HepG2 (cell line): ENCODE data around the gene ATP6V0A1. TPM values are rescaled to one million over a fixed set of nuclear protein-coding genes. Genes with fewer than 3 reads are reported as not detected.

Source experiments
- ATAC-seq: fragments of 200-7000 bp; cut with Tn5 transposase; 3 replicates; pipeline ENCODE4 v1.9.1; 2020; ENCODE audit warnings: mild to moderate bottlenecking, moderate library complexity
- BruUV-seq: library from RNA; stranded (reverse); fragments of 400-500 nt; replicated peaks from 2 replicates; lab custom pipeline; 2021; lab: Mats Ljungman, UMichigan
- CTCF ChIA-PET: fragments of 300-600 bp; formaldehyde crosslinking; extraction: SDS; loops from one replicate; lab custom pipeline; 2021; ENCODE audit warnings: low total read pairs, inconsistent platforms, low intra/inter-chr PET ratio; lab: Yijun Ruan, JAX
- POLR2A ChIA-PET: fragments of 350-600 bp; sonication (Branson Sonifier 250); formaldehyde crosslinking; loops from one replicate; lab custom pipeline; 2020; ENCODE audit warnings: antibody characterized with exemption, inconsistent platforms; lab: Yijun Ruan, JAX
- DNase-seq: peaks from one replicate; pipeline ENCODE4 v3.0.0-alpha.2; 2015; ENCODE audit warnings: low spot score
- FAIRE-seq: peaks from 3 replicates; lab custom pipeline; 2011; peaks lifted over from hg19 to GRCh38; lab: Jason Lieb, UNC
- H2AFZ ChIP-seq: one replicate; pipeline ENCODE4 v1.6.1; 2011; ENCODE audit warnings: low read length, inconsistent platforms
- H3K27ac ChIP-seq: fragments of 300-600 bp; 3 replicates; pipeline ENCODE4 v1.8.0; 2011; ENCODE audit warnings: mixed run types, mild to moderate bottlenecking, mixed read lengths, low read length, inconsistent platforms; ENCODE audit not compliant: insufficient read depth; ENCODE audit errors: extremely low read length
- H3K27me3 ChIP-seq, 2 experiments: fragments of 200-600 bp in 1 of 2; 2 replicates in 1 of 2; 3 replicates in 1 of 2; pipeline versions ENCODE4 v1.6.0 to v1.8.0; 2011; ENCODE audit warnings: low read length in 2 of 2, mild to moderate bottlenecking in 2 of 2, moderate library complexity in 2 of 2, inconsistent platforms in 1 of 2; ENCODE audit not compliant: insufficient read depth in 2 of 2, control insufficient read depth in 1 of 2
- H3K36me3 ChIP-seq, 2 experiments: fragments of 200-600 bp in 1 of 2; replicated peaks in 1 of 2; 2 replicates in 1 of 2; 3 replicates in 1 of 2; pipeline versions ENCODE4 v1.5.1 to v1.8.0; 2011; ENCODE audit warnings: low read length in 2 of 2, inconsistent platforms in 1 of 2; ENCODE audit not compliant: insufficient read depth in 2 of 2, control insufficient read depth in 1 of 2
- H3K4me1 ChIP-seq: 2 replicates; pipeline ENCODE4 v1.5.1; 2012; ENCODE audit warnings: low read length, inconsistent platforms; ENCODE audit not compliant: insufficient read depth
- H3K4me2 ChIP-seq: 2 replicates; pipeline ENCODE4 v1.6.0; 2011; ENCODE audit warnings: low read depth, low read length, inconsistent platforms
- H3K4me3 ChIP-seq, 3 experiments: fragments of 200-600 bp in 1 of 3; sonication (generic), shearing (Covaris generic) in 1 of 3; replicated peaks in 1 of 3; 2 replicates each; pipeline ENCODE4 v1.5.1; 2011 to 2016; ENCODE audit warnings: low read length in 3 of 3, inconsistent platforms in 2 of 3, low read depth in 2 of 3, mild to moderate bottlenecking in 2 of 3, control low read depth in 1 of 3, mixed read lengths in 1 of 3; ENCODE audit not compliant: insufficient read depth in 1 of 3
- H3K79me2 ChIP-seq: one replicate; pipeline ENCODE4 v1.6.1; 2011; ENCODE audit warnings: low read length, inconsistent platforms; ENCODE audit not compliant: insufficient read depth
- H3K9ac ChIP-seq: 2 replicates; pipeline ENCODE4 v1.6.0; 2011; ENCODE audit warnings: mild to moderate bottlenecking, low read depth, low read length, inconsistent platforms; ENCODE audit not compliant: insufficient read depth
- H3K9me3 ChIP-seq: 2 replicates; pipeline ENCODE4 v1.5.1; 2012; ENCODE audit warnings: mild to moderate bottlenecking, low read length
- H4K20me1 ChIP-seq: 2 replicates; pipeline ENCODE4 v1.6.0; 2011; ENCODE audit warnings: inconsistent platforms, mild to moderate bottlenecking, low read length, moderate library complexity; ENCODE audit not compliant: insufficient read depth
- KAT8 ChIP-seq: IDR thresholded peaks from 2 replicates; pipeline ENCODE4 v1.6.1; 2016; ENCODE audit warnings: missing genetic modification reagents, missing compliant biosample characterization
- MAF1 ChIP-seq: sonication (generic); formaldehyde crosslinking; IDR thresholded peaks from 2 replicates; pipeline ENCODE4 v1.5.0; 2020; ENCODE audit warnings: missing genetic modification reagents, borderline replicate concordance
- SALL2 ChIP-seq: sonication (generic); formaldehyde crosslinking; IDR thresholded peaks from 2 replicates; pipeline ENCODE4 v1.8.1; 2023; ENCODE audit warnings: mild to moderate bottlenecking, missing genetic modification reagents, inconsistent platforms
- TSC22D2 ChIP-seq: sonication (generic); formaldehyde crosslinking; IDR thresholded peaks from 2 replicates; pipeline ENCODE4 v1.5.1; 2020; ENCODE audit warnings: missing genetic modification reagents, mild to moderate bottlenecking, borderline replicate concordance
- ZNF263 ChIP-seq: sonication (generic); formaldehyde crosslinking; IDR thresholded peaks from 2 replicates; pipeline ENCODE4 v1.4.0; 2020; ENCODE audit warnings: missing genetic modification reagents
- ZNF468 ChIP-seq: sonication (generic); formaldehyde crosslinking; IDR thresholded peaks from 2 replicates; pipeline ENCODE4 v1.8.0; 2022; ENCODE audit warnings: mild to moderate bottlenecking, moderate library complexity, missing genetic modification reagents
- ZNF616 ChIP-seq: sonication (generic); formaldehyde crosslinking; IDR thresholded peaks from 2 replicates; pipeline ENCODE4 v1.5.0; 2020; ENCODE audit warnings: low read depth, mild to moderate bottlenecking, missing genetic modification reagents
- ZNF619 ChIP-seq: sonication (generic); formaldehyde crosslinking; IDR thresholded peaks from 2 replicates; pipeline ENCODE4 v1.4.0; 2020; ENCODE audit warnings: mild to moderate bottlenecking, missing genetic modification reagents
- ZNF652 ChIP-seq: IDR thresholded peaks from 2 replicates; pipeline ENCODE4 v1.6.1; 2016; ENCODE audit warnings: low read depth, borderline replicate concordance
- ZNF773 ChIP-seq: sonication (generic); formaldehyde crosslinking; IDR thresholded peaks from 2 replicates; pipeline ENCODE4 v1.4.0; 2020; ENCODE audit warnings: missing genetic modification reagents, borderline replicate concordance
- WGBS: methylation state at CpG from one replicate; pipeline ENCODE4 v1.1.6; 2017; ENCODE audit warnings: low lambda C conversion rate; 5-methylcytosine and 5-hydroxymethylcytosine counted together
- in situ Hi-C: cut with HindIII; loops from 2 replicates; pipeline ENCODE4 v1.10.0; 2017; ENCODE audit warnings: low pct_unique_long_range_greater_than_20kb; ENCODE audit not compliant: extremely low pct_ligation_motif_present
- intact Hi-C: fragments of 100-400 bp; cut with micrococcal nuclease; formaldehyde crosslinking; loops from one replicate; pipeline ENCODE4 v1.10.0; 2022; ENCODE audit not compliant: unreplicated experiment
- polyA plus RNA-seq, 8 experiments: library from polyadenylated mRNA; depleted of rRNA in 3 of 8; stranded (reverse) in 7 of 8; unstranded in 1 of 8; fragments of >200 nt; fragmentation: Illumina TruSeq in 4 of 8; extraction: Trizol in 4 of 8; gene quantifications; 2 replicates each; pipeline versions ENCODE4 v1.2.1 to v1.2.3, GENCODE V29; 2011 to 2016; ENCODE audit warnings: low read depth in 4 of 8, missing spikeins in 1 of 8, mixed read lengths in 1 of 8; ENCODE audit not compliant: insufficient read depth in 1 of 8
- total RNA-seq, 5 experiments: library from RNA; depleted of rRNA; stranded (reverse); fragments of >200 nt; fragmentation: Illumina TruSeq; extraction: Trizol; gene quantifications; 2 replicates each; pipeline ENCODE4 v1.2.3, GENCODE V29; 2016; ENCODE audit warnings: low read depth in 1 of 5
- TF ChIP-seq, protein P1 (sequence below): sonication (generic); formaldehyde crosslinking; IDR thresholded peaks from 2 replicates; pipeline ENCODE4 v1.8.1; 2023; ENCODE audit warnings: mild to moderate bottlenecking, missing genetic modification reagents
- TF ChIP-seq, protein P2 (sequence below): sonication (generic); formaldehyde crosslinking; IDR thresholded peaks from 2 replicates; pipeline ENCODE4 v1.8.0; 2022; ENCODE audit warnings: low read depth, missing genetic modification reagents
- TF ChIP-seq, protein P3 (sequence below): IDR thresholded peaks from 2 replicates; pipeline ENCODE4 v1.6.1; 2016; ENCODE audit warnings: control low read depth
- TF ChIP-seq, protein P4 (sequence below): sonication (generic); formaldehyde crosslinking; IDR thresholded peaks from 2 replicates; pipeline ENCODE4 v1.4.0; 2020; ENCODE audit warnings: missing genetic modification reagents

The ATP6V0A1 gene
- total and polyA plus RNA-seq, 2 of the 13 experiments (the other 11 are each of a cell fraction or from before 2014, with no cell fraction given) = 27.9 to 54.1 TPM

DNA sequence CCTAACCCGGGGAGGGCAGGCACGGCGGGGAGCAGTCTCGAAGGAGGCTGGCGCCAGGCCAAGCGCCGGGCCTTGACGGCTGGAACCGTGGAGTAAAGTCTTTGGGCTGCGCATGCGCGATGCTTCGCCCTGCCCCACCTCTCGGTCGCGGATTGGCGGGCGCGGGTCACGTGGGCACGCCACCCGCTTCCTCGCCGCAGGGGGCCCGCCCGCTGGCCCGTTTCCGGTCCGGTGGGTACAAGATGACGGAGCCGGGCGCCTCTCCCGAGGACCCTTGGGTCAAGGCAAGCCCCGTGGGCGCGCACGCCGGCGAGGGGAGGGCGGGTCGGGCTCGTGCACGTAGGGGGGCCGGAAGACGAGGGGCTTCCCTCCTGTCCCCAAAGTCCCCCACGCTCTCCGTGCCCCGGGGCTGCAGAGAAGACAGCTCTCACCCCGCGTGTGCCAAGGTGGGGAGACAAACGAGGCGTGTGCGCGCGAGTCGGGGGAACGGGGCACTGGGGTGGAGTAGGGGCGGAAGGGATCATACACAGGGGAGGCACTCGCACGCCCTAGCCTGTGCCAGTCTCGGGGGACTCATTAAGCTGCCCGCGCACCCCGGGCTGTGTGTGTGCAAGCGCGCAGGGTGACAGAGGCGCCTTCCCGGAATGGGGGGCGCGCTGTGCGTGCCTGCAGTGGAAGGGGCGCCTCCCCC is 108.3 kb downstream of the ATP6V0A1 start, which contains the start of gene MLX:
MLX (plus strand) TSS at position 218 of the 691 bp plus-strand sequence; CDS start at position 243, 25 bp downstream.
- ChIA-PET POLR2A (interaction anchor here (1.0 to 8.5 kb wide), 11 partner anchors 9 to 265 kb away, joined by 3 to 128 read pairs (median 5); partner anchors contain the start of genes HSD17B1, NAGLU, PSMC3IP and PSME3), CTCF (no interaction called here)
- no peaks in the 10 kb centered on the region for H3K9me3 ChIP-seq
- DNase-seq = peak; percentile 91
- peak; percentile 51 for FAIRE-seq
- H3K4me2 ChIP-seq = peak within 1 kb of the TSS; percentile 99
- H2AFZ ChIP-seq = no peak within 1 kb of the TSS
- H4K20me1 ChIP-seq = no peaks in the 10 kb centered on the region
- H3K27me3 ChIP-seq = no peaks in the 10 kb centered on the region; a peak in 1 of 5 replicates
- H3K27ac ChIP-seq = peak within 1 kb of the TSS; percentile 91
- H3K4me1 ChIP-seq = peaks cover 72% of the 10 kb centered on the region
- H3K4me3 ChIP-seq = peak within 1 kb of the TSS; percentile 67 to 93 (median 91)
- H3K79me2 ChIP-seq = peaks cover 41% of the 10 kb centered on the region
- H3K9ac ChIP-seq = peak within 1 kb of the TSS; percentile 88
- no TSS peak for BruUV-seq
- ATAC-seq = peak; percentile 64
- intact Hi-C loops (loop anchor here (1.0 kb wide), 1 partner anchor 10 kb away; the partner anchor contains the start of gene PSMC3IP), in situ Hi-C loops (no loop called here)
- WGBS = under 1% methylated on average over 21 of the region's 72 CpGs
- H3K36me3 ChIP-seq = peaks cover 33 to 56% of the 10 kb centered on the region in 2 experiments
- TF ChIP-seq ZNF652 (CRISPR knock-in tag) = no peak; the same call in 1 of the 2 replicates
- TF ChIP-seq ZNF616 (CRISPR knock-in tag) = peak; percentile 17
- TF ChIP-seq TSC22D2 = peak; percentile 26; the same call in 1 of the 2 replicates
- TF ChIP-seq, protein P1, sequence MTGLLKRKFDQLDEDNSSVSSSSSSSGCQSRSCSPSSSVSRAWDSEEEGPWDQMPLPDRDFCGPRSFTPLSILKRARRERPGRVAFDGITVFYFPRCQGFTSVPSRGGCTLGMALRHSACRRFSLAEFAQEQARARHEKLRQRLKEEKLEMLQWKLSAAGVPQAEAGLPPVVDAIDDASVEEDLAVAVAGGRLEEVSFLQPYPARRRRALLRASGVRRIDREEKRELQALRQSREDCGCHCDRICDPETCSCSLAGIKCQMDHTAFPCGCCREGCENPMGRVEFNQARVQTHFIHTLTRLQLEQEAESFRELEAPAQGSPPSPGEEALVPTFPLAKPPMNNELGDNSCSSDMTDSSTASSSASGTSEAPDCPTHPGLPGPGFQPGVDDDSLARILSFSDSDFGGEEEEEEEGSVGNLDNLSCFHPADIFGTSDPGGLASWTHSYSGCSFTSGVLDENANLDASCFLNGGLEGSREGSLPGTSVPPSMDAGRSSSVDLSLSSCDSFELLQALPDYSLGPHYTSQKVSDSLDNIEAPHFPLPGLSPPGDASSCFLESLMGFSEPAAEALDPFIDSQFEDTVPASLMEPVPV (CRISPR knock-in tag) = peak; percentile 99
- peak; percentile 93 for TF ChIP-seq KAT8 (CRISPR knock-in tag)
- TF ChIP-seq ZNF468 (CRISPR knock-in tag) = no peak
- 0 out of 2 replicates have a peak, but pooled peaks have one; percentile 58 for TF ChIP-seq ZNF619 (CRISPR knock-in tag)
- no peak for TF ChIP-seq MAF1 (CRISPR knock-in tag)
- TF ChIP-seq, protein P2, sequence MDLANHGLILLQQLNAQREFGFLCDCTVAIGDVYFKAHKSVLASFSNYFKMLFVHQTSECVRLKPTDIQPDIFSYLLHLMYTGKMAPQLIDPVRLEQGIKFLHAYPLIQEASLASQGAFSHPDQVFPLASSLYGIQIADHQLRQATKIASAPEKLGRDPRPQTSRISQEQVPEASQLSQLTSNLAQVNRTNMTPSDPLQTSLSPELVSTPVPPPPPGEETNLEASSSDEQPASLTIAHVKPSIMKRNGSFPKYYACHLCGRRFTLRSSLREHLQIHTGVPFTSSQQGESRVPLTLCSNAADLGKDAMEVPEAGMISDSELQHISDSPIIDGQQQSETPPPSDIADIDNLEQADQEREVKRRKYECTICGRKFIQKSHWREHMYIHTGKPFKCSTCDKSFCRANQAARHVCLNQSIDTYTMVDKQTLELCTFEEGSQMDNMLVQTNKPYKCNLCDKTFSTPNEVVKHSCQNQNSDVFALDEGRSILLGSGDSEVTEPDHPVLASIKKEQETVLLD (CRISPR knock-in tag) = peak; percentile 96
- TF ChIP-seq, protein P3, sequence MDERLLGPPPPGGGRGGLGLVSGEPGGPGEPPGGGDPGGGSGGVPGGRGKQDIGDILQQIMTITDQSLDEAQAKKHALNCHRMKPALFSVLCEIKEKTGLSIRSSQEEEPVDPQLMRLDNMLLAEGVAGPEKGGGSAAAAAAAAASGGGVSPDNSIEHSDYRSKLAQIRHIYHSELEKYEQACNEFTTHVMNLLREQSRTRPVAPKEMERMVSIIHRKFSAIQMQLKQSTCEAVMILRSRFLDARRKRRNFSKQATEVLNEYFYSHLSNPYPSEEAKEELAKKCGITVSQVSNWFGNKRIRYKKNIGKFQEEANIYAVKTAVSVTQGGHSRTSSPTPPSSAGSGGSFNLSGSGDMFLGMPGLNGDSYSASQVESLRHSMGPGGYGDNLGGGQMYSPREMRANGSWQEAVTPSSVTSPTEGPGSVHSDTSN (CRISPR knock-in tag) = no peak
- TF ChIP-seq, protein P4, sequence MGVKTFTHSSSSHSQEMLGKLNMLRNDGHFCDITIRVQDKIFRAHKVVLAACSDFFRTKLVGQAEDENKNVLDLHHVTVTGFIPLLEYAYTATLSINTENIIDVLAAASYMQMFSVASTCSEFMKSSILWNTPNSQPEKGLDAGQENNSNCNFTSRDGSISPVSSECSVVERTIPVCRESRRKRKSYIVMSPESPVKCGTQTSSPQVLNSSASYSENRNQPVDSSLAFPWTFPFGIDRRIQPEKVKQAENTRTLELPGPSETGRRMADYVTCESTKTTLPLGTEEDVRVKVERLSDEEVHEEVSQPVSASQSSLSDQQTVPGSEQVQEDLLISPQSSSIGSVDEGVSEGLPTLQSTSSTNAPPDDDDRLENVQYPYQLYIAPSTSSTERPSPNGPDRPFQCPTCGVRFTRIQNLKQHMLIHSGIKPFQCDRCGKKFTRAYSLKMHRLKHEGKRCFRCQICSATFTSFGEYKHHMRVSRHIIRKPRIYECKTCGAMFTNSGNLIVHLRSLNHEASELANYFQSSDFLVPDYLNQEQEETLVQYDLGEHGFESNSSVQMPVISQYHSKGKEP (CRISPR knock-in tag) = 0 out of 2 replicates have a peak, but pooled peaks have one; percentile 19
- TF ChIP-seq SALL2 (CRISPR knock-in tag) = peak; percentile 47; the same call in 1 of the 2 replicates
- no peak for TF ChIP-seq ZNF263 (CRISPR knock-in tag)
- TF ChIP-seq ZNF773 = no peak
